Right ventricle myocardium inferior (tissue), 1 donor: ENCODE measurements around the gene ARHGDIG. TPM values are rescaled to one million over a fixed set of nuclear protein-coding genes. Genes with fewer than 3 reads are reported as not detected.
"Not testable (repeated sequence)": the region's sequence is repeated elsewhere in the genome, so short reads cannot be mapped to it uniquely, and the experiment has no call there.

ENCODE experiments used
- ATAC-seq: fragments of 200-7000 bp; cut with Tn5 transposase; one replicate; pipeline ENCODE4 v1.9.1; 2020; ENCODE audit warnings: mild to moderate bottlenecking, moderate library complexity
- DNase-seq: peaks from one replicate; pipeline ENCODE4 v3.0.0; 2021; ENCODE audit errors: missing footprints
- intact Hi-C: fragments of 100-400 bp; cut with DNase I; formaldehyde crosslinking; loops from one replicate; pipeline ENCODE4 v1.11.0; 2022
- total RNA-seq: library from RNA; stranded (reverse); fragmentation: NEBNext Ultra II Directional; extraction: Animal tissue kit (Norgen Biotek cat#: 25700); gene quantifications from one replicate; pipeline ENCODE4 v1.2.1, GENCODE V29; 2021
- donor health status: DM: no; HTN: yes; CAD: no; lungs with severe emphysema.

Gene ARHGDIG
- total RNA-seq, 1 donor from 2014 or later = 9.3 TPM

DNA sequence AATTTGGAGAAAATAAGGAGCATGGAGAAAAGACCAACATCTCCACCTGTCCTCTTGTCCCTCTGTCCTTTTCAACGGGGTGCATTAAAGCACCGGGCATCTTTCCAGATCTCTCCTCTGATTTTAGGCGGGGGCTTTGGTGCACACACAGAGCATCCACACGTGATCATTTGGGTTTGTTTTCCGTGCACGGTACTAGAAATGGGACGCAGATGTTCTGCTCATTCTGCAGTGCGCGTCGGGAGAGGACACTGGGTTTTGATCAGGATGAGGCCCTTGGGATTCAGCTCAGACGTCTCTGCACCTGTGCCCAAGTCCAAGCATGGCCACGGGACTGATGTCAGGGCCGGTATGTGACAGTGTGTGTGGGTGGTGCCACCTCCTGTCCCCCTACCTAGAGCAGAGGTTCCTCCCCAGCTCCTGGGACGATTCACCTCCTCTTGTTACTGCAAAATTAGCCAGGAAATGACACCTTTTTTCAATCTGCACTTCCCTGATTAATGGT, 34.5 kb downstream of the ARHGDIG start:
- intact Hi-C loops = no loop called here
- ATAC-seq = no peak
- no peak for DNase-seq

DNA sequence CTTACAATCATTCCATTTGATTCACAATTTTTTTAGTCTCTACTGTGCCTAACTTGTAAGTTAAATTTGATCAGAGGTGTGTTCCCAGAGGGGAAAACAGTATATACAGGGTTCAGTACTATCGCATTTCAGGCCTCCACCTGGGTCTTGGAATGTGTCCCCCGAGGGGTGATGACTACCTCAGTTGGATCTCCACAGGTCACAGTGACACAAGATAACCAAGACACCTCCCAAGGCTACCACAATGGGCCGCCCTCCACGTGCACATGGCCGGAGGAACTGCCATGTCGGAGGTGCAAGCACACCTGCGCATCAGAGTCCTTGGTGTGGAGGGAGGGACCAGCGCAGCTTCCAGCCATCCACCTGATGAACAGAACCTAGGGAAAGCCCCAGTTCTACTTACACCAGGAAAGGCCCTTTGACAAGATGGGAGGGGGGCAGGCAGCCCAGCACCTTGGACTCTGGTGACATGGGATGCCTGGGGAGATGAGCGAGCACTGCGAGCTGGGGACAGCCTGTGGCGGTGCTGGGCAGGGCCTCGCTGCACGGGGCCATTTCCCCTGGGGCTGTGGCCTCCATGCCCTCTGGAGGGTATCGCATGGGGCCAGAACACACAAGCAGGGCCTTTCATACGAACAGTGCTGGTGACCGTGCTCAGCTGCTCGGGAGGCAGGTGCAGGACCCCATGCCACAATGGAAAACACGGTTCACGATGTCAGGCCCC, 36.5 kb downstream of the ARHGDIG start:
- DNase-seq (no peak), ATAC-seq (no peak)
- intact Hi-C loops = no loop called here

DNA sequence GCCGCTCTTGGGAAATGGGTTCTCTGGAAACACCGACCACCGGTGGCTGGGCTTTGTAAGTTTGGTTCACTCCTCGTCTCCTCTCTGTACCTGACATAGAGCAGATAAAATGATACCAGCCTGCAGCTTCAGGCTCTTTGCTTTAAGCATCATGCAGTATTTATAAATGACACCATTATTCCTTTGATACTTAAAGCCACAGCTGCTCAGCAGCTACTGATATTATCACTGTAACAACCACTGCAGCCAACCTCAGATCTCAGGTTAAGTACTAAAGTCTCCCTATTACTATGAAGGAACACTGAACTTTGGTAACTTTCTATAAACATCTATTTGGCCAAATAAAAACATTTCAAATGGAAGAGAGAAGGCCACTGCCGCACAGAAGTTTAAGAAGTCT, 37.2 kb downstream of the ARHGDIG start:
- DNase-seq (no peak), ATAC-seq (no peak)
- intact Hi-C loops = no loop called here

DNA sequence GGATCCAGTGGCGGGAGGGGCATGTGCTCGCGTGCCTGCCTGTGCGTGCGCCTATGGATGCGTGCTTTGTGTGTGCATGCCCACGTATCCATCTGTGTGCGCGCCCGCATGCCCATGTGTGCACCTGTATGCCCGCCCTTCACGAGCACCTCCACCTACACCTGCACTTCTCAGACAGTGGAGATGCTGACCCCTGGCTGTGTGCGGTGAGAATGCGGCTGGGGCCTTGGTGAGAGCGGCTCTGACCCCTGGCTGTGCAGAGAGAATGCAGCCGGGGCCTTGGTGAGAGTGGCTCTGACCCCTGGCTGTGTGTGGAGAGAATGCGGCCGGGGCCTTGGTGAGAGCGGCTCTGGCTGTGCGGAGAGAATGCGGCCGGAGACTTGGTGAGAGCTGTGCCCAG, 38.2 kb downstream of the ARHGDIG start:
- DNase-seq (peak; percentile 26), ATAC-seq (no peak)
- intact Hi-C loops = no loop called here

DNA sequence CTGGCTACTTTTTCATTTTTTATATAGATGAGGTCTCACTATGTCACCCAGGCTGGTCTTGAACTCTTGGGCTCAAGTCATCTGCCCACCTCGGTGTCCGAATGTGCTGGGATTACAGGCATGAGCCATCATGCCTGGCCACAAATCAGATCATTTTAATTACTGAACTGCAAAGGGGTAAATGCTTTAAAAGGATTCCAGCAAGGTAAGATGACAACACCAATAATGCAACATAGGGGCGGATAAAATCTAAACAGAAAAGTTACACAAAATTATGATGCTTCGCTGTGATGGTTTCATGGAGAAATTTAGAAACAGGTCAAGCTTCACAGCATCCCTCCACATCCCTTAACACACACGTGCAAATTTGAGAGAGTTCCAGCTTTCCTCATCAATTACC, 39.8 kb downstream of the ARHGDIG start:
- DNase-seq (peak; percentile 34), ATAC-seq (no peak)
- intact Hi-C loops = no loop called here

DNA sequence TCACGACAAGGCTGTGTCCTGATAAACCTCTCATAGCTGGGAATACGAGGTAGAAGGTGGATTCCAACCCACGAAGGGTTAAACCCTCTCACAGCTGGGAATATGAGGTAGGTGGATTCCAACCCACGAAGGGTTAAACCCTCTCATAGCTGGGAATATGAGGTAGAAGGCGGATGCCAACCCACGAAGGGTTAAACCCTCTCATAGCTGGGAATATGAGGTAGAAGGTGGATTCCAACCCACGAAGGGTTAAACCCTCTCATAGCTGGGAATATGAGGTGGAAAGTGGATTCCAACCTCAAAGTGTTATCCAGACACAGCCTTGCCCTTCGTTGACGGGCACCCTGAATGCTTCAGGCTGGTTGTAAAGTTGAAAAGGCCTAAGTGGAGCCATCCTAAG, 41.1 kb downstream of the ARHGDIG start:
- intact Hi-C loops = no loop called here
- ATAC-seq (no peak), DNase-seq (peak; percentile 15)

DNA sequence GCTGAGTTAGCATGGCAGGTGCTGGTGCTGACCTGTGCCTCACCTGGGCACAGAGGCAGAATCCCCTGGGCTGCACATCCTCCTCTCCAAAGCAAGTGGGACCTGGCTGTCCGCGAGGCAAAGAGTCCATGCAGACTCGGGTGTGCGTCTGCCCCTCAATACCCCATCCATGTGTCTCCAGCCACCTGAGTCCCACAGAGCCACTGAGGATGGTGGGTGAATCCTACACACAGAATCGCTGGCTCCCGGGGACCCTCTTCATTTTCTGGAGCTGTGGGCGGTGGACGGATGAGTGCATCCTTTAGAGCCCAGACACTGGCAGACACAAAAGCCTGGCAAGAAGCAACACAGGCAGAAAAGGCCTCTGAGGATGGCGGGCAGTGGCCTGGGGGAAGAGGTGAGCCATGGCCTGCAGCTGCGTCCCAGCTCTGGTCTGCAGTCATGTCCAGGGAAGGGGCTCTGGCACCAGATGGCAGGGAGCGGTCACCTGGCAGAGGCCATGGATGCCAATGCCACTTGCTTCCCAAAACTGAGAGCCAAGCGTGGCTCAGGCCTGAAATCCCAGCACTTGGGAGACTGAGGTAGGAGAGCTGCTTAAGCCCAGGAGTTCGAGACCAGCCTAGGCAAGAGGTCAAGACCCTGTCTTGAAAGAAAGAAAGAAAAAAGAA, 42.2 kb downstream of the ARHGDIG start:
- no peak for ATAC-seq
- intact Hi-C loops = no loop called here
- peak; percentile 53 for DNase-seq

DNA sequence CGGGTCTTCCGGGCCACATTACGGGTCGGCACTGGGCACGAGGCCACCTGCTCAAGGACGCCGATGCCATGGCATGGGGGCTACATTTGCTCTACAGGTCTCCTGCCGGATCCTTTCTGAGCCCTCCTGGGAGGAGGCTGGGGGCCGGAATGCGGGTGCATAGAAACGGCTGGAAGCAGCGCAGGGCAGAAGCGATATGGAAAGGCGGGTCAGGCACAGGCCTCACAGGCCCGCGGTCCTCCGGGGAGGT, 43.7 kb downstream of the ARHGDIG start:
- DNase-seq (peak; percentile 63), ATAC-seq (no peak)
- intact Hi-C loops = no loop called here

DNA sequence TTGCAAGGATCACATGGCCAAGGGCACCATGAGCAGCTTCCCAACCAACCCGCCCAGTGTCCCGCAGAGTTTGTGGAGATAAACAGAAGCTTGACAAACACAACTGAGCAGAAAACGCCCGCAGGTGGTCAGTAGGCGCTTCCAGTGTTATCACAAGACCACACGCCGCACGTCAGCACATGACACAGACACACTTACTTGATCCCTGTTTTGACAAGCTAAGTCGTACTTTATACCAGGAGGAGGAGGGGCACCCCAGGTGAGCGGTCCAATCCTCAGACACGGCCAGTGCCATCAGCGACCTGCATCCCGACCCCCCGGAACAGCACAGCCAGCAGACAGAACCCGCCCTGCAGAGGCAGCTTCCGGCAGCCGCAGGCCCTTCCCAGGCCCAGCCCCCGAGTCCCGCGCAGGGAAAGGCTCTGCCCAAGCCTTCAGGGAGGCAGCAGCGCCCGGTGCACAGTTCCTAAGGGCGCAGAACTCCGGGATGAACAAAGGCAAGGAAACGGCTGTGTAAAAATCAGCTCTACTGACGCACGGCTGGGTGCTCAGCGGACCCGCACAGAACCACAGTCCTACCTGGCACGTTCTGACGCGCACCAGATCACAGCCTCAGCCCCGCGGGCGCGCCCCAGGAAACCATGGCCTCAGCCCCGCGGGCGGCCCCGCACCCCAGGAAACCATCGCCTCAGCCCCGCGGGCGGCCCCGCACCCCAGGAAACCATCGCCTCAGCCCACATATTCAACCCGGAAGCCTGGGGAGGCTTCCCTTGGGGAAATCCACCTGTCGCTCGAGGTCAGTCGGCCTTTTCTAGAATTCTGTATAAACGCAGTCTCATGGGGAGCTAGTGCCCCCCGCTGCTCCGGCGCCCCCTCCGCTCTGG, 44.3 kb downstream of the ARHGDIG start:
- DNase-seq = peak; percentile 74
- intact Hi-C loops = no loop called here
- no peak for ATAC-seq

DNA sequence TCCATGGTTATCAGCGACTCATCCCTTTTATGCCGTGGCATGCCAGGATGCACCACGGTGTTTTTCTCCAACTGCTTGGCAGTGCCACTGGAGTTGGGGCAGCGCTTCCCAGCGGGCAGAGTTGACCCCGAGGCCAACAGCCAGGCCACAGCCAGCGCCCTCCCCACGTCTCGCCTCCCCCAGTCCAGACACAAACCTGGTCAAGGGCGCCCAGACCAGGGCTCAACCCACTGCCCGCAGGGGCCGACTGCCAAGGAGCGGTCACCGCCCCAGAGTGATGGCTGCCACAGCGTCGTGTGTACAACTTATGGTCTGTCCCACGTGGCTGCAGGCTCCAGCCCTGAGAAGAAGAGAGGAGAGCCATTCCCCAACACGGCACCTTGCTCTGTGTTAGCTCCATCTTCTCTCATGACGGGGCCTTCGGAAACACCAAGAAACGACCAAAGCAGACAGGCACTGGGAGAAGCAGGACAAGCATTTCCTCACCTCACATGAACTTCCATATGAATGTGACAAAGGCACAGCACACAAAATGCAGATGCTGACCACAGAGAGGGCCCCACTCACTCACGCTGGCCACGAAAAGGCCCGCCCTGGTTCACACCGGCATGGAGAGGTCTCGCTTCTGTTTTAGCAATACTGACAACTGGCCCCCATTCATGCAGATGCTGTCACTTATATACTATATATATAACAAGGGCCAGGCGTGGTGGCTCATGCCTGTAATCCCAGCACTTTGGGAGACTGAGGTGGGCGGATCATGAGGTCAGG, 45.2 kb downstream of the ARHGDIG start:
- ATAC-seq (no peak), DNase-seq (peak; percentile 70)
- intact Hi-C loops = no loop called here

DNA sequence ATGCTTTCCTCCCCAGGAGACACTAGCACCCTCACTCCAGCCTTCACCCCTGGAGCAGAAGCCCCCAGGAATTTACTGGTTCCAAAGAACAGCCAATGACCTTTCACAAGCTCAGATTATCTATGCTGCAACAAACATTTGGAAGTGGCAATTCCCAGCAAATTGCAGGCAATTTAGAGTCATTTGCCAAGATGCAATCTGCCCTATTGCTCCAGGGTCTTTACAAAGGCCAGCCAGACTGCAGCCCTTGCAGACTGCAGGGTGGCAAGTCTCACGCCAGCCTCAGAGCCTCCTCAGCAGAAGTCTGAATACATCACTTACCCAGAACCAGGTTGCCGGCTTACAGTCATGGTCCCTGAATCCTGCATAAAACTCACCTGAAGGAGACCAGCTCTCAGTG, 50.4 kb downstream of the ARHGDIG start:
- intact Hi-C loops = no loop called here
- ATAC-seq (no peak), DNase-seq (peak; percentile 2)

DNA sequence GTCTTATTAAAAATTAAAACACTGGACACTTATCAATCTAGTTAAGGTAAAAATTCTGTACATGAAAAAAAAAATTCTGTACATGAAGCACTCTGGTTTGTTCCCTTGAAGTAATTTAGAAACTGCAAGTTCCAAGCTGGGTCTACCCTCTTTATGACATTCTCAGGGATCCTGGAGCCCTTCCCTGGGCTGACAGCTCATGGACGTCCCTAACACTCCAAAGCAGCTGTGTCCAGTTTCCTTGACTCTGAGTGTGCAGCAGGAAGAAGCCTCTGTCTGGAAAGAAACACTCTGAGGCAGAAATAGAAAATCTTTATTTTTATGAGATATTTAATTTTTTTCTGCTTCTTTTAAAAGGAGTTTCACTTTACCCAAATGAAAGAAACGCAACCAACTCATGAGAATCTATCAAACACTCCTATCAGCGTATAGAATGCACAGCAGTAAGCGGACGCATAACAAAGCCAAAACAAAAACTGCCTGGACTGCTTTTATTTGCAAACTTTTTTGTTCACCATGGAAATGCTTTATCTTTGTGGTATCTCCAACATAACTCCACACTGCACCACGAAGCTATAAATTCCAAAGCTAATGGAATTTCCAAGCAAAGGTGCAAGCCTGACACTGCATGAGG, 50.9 kb downstream of the ARHGDIG start:
- intact Hi-C loops, DNase-seq: not testable (repeated sequence)
- peak; percentile 42 for ATAC-seq

Other genes with a start within 250 kb of the ARHGDIG start
- 11.3 TPM for gene POLR3K, start 227.0 kb upstream of the ARHGDIG start, total RNA-seq
- gene SNRNP25, start 226.8 kb upstream of the ARHGDIG start, total RNA-seq = 80.7 TPM
- 24.5 TPM for gene RHBDF1, start 208.0 kb upstream of the ARHGDIG start, total RNA-seq
- 37.2 TPM for gene MPG, start 202.4 kb upstream of the ARHGDIG start, total RNA-seq
- gene NPRL3, start 141.9 kb upstream of the ARHGDIG start, total RNA-seq = 18.5 TPM
- not detected for gene HBZ, start 127.9 kb upstream of the ARHGDIG start, total RNA-seq
- not detected for gene HBM, start 114.6 kb upstream of the ARHGDIG start, total RNA-seq
- gene HBA2, start 107.7 kb upstream of the ARHGDIG start, total RNA-seq = 86.1 TPM
- gene HBA1, start 103.9 kb upstream of the ARHGDIG start, total RNA-seq = 91.7 TPM
- not detected for gene HBQ1, start 100.1 kb upstream of the ARHGDIG start, total RNA-seq
- gene LUC7L, start 51.1 kb upstream of the ARHGDIG start, total RNA-seq = 23.5 TPM
- 144 TPM for gene FAM234A, start 45.8 kb upstream of the ARHGDIG start, total RNA-seq
- gene RGS11, start 4.6 kb upstream of the ARHGDIG start, total RNA-seq = 15.4 TPM
- 1.6 TPM for gene PDIA2, start 2.6 kb downstream of the ARHGDIG start, total RNA-seq
- 12.8 TPM for gene AXIN1, start 72.1 kb downstream of the ARHGDIG start, total RNA-seq
- 83.1 TPM for gene MRPL28, start 89.9 kb downstream of the ARHGDIG start, total RNA-seq
- 32.1 TPM for gene PGAP6, start 101.4 kb downstream of the ARHGDIG start, total RNA-seq
- gene NME4, start 116.6 kb downstream of the ARHGDIG start, total RNA-seq = 91.3 TPM
- gene DECR2, start 121.3 kb downstream of the ARHGDIG start, total RNA-seq = 10.6 TPM
- gene RAB11FIP3, start 145.1 kb downstream of the ARHGDIG start, total RNA-seq = 23.3 TPM
- gene CAPN15, start 247.1 kb downstream of the ARHGDIG start, total RNA-seq = 16.8 TPM